GM10266 (cell line): ENCODE data around the gene F8.

Source experiments
- DNase-seq: peaks from one replicate; pipeline ENCODE4 v3.0.0; 2012; ENCODE audit errors: extremely low spot score
- TF ChIP-seq, protein P1 (sequence below): IDR thresholded peaks from 2 replicates; pipeline ENCODE4 v1.5.1; 2012; ENCODE audit warnings: mild to moderate bottlenecking, low read depth; ENCODE audit not compliant: control insufficient read depth, insufficient read depth; ENCODE audit errors: missing control alignments

The F8 gene

DNA sequence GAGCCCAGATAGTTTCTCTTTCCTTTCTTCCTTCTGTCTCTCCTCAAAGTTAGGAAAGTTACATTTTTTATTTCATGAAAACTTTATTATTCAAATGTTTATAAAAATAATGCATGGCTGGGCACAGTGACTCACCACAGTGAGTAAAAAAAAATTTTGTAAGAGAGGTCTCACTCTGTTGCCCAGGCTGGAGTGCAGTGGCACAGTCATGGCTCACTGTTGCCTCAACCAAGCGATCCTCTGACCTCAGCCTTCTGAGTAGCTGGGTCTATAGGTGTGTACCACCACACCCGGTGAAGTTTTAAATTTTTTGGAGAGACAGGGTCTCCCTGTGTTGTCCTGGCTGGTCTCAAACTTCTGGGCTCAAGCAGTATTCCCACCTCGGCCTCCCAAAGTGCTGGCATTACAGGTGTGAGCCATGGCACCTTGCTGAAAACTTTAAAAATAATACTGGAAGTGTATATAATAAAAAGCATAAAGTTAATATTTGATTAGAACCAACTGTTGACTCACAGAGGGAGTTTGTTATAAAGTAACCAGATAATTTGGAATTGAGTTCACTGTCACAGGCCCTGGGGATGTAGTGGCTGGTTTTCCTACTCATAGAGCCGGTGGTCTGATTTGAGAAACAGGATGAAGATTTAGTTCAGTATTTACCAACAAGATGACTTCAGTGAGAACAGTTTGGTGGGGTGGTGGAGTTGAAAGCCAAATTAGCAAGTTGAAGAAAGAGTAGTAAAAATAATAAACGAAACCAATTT lies 30.4 kb upstream of the F8 start:
- TF ChIP-seq, protein P1, sequence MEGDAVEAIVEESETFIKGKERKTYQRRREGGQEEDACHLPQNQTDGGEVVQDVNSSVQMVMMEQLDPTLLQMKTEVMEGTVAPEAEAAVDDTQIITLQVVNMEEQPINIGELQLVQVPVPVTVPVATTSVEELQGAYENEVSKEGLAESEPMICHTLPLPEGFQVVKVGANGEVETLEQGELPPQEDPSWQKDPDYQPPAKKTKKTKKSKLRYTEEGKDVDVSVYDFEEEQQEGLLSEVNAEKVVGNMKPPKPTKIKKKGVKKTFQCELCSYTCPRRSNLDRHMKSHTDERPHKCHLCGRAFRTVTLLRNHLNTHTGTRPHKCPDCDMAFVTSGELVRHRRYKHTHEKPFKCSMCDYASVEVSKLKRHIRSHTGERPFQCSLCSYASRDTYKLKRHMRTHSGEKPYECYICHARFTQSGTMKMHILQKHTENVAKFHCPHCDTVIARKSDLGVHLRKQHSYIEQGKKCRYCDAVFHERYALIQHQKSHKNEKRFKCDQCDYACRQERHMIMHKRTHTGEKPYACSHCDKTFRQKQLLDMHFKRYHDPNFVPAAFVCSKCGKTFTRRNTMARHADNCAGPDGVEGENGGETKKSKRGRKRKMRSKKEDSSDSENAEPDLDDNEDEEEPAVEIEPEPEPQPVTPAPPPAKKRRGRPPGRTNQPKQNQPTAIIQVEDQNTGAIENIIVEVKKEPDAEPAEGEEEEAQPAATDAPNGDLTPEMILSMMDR, result no peak
- DNase-seq, result no peak

DNA sequence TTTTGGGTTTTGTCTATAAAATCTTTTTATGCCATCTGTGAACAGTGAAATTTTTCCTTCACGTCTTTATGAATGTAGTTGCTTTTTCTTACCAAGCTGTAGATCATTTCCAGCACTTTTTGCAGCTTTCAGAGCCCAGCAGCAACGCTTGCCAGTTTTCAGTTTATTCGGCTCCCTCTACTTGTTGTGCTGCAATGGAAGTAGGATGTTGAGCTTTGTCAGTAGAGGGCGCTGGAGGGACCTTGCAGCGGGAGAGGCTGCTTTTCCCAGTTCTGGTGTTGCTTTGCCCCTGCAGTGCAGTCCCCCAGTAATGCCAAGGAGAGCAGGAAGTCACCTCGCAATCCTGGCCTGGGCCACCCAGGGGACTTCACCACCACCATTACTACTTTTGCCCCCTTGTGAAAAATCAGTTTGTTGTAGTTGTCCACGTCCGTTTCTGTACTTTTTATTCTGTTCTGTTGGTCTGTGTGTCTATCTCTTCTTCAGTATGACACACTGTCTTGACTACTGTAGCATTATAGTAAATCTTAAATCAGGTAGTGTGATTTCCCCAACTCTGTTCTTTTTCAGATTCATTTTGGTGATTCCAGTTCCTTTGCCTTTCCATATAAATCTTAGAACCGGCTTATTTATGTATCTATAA lies 26.6 kb upstream of the F8 start:
- TF ChIP-seq, protein P1, result peak; percentile 42
- no peak for DNase-seq

DNA sequence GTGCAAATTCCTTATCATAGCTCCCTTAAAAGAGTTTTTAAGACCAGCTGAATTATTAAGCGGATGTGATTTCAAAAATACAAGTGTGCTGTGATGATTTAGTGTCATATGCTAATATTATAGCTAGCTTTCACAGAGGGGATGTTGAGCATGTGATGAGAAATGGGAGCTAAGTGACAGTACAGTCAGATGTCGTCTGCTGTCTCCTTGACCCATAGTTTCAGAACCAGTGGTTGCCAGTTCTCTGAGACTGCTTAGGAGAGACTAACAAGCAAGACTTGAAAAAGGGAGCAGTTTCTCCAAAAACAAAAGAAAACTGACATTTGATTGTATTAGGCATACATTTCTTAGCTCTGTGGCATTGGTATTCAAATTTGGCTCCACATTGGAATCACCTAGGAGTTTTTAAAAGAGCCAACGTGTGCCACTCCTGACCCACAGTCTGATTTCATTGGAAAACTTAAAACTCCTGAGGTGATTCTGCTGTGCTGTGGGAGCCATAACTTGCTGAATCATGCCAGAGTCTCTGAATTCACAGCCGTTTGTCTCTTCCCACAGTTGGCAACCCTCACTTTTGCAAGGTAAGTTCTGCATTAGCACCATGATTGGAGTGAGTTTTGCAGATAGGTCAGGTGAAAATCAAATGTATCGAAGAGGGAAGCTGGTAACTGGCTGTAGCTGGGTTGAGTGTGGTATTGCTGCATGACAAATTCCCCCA lies 24.4 kb upstream of the F8 start:
- no peak for DNase-seq
- TF ChIP-seq, protein P1, result no peak

GRCh38 chrX:155046129-155046810 lies 23.7 kb upstream of the F8 start:
- TF ChIP-seq, protein P1, result no peak
- DNase-seq, result no peak

DNA sequence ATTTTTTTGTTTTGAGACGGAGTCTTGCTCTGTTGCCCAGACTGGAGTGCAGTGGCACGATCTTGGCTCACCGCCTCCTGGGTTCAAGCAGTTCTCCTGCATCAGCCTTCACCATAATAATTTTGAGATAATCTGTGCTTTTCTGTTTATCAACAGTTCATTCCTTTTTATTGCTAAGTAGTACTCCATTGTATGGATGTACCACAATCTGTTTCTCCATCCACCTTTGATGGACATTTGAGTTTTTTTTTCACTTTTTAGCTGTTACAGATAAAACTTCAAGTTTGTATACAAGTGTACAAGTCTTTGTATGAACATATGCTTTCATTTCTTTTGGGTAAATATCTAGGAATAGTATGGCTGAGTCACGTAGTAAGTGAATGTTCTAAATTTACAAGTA lies 13.2 kb upstream of the F8 start:
- no peak for DNase-seq
- TF ChIP-seq, protein P1, result no peak

DNA sequence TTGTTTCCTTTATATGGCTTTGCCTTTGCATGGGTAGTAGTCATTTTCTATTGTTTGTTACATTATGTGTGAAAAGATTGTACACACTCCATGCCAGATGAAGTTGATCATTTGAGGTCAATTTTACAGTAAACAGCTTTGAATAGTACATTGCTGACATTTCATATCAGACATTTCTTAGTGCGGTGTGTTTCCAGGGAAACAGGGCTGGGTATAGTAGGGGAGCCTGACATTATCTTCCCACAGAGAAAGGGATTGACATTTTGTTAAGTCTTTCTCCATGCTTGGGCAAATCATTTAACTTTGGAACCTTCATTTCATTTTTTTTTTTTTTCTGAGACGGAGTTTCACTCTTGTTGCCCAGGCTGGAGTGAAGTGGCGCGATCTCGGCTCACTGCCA lies 9.1 kb upstream of the F8 start:
- no peak for DNase-seq
- TF ChIP-seq, protein P1, result no peak

GRCh38 chrX:155028877-155029291 lies 6.4 kb upstream of the F8 start:
- TF ChIP-seq, protein P1, result no peak
- DNase-seq, result no peak
